ENCODE data around the gene AGPAT2.

AGPAT2 gene

DNA sequence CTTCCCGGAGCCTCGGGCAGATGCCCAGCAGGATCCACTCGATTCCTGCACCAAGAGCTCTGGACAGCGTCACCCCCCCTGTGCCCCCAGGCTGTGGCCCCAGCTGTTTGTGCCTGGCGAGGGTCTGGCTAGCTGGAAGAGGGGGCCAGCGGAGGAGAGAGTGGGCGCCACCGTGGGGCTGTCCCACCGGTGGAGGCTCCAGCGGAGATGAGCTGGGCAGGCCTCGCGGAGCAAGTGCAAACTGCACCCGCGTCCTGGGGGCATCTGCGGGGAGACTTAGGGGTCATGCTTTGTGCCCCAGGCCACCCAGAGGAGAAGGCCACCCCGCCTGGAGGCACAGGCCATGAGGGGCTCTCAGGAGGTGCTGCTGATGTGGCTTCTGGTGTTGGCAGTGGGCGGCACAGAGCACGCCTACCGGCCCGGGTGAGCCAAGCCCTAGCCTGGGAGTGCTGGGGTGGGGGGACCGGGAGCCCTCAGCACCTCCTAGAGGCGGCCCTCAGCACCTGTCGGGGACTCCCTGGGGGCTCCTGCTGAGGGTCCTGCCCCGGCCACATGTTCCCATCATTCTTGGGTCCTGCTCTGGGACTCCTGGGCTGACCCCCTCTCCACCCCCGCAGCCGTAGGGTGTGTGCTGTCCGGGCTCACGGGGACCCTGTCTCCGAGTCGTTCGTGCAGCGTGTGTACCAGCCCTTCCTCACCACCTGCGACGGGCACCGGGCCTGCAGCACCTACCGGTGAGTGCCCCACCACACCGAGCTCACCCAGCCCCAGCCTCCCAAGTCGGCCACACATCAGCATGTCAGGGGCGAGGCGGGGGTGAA, 19.1 kb downstream of the AGPAT2 start (continued):
- TF ChIP-seq ZNF560 (tag by site-specific recombination; IDR thresholded peaks at IDR 0.05; ENCODE audit: borderline replicate concordance) (no peak), ZNF600 (tag by site-specific recombination; IDR thresholded peaks at IDR 0.05) (peak; percentile 42), HOXA7 (CRISPR knock-in tag; IDR thresholded peaks at IDR 0.05; ENCODE audit: borderline replicate concordance) (no peak), FEZF1 (tag by site-specific recombination; IDR thresholded peaks at IDR 0.05) (no peak), ZNF311 (tag by site-specific recombination; IDR thresholded peaks at IDR 0.05; ENCODE audit: borderline replicate concordance) (no peak), ZNF544 (tag by site-specific recombination; IDR thresholded peaks at IDR 0.05) (no peak), ZNF654 (tag by site-specific recombination; IDR thresholded peaks at IDR 0.05; ENCODE audit: low read depth) (no peak), ZNF211 (tag by site-specific recombination; IDR thresholded peaks at IDR 0.05; ENCODE audit: low read depth) (no peak), GLIS1 (tag by site-specific recombination; IDR thresholded peaks at IDR 0.05) (no peak), ZNF138 (tag by site-specific recombination; IDR thresholded peaks at IDR 0.05; ENCODE audit: borderline replicate concordance) (no peak), ZNF670 (tag by site-specific recombination; IDR thresholded peaks at IDR 0.05; ENCODE audit: low read depth) (no peak), KLF16 (tag by site-specific recombination; IDR thresholded peaks at IDR 0.05) (no peak), ZSCAN23 (tag by site-specific recombination; IDR thresholded peaks at IDR 0.05) (no peak), SP2 (tag by site-specific recombination; IDR thresholded peaks at IDR 0.05) (0 out of 2 replicates have a peak, but pooled peaks have one; percentile 16), TCF7L2 (IDR thresholded peaks at IDR 0.05; ENCODE audit: borderline replicate concordance, low read depth, low read length) (no peak), ZNF473 (tag by site-specific recombination; IDR thresholded peaks at IDR 0.05) (no peak), ZNF658 (tag by site-specific recombination; IDR thresholded peaks at IDR 0.05) (no peak), ZNF24 (tag by site-specific recombination; IDR thresholded peaks at IDR 0.05) (no peak), GLI4 (tag by site-specific recombination; IDR thresholded peaks at IDR 0.05) (no peak), ZNF664 (tag by site-specific recombination; IDR thresholded peaks at IDR 0.05) (no peak), ZNF677 (tag by site-specific recombination; IDR thresholded peaks at IDR 0.05) (no peak), ZNF626 (tag by site-specific recombination; IDR thresholded peaks at IDR 0.05) (no peak), KLF8 (tag by site-specific recombination; IDR thresholded peaks at IDR 0.05) (peak; percentile 39; the same call in 1 of the 2 replicates), ZFHX2 (tag by site-specific recombination; conservative IDR thresholded peaks at IDR 0.05) (peak; percentile 70)
- TF ChIP-seq, protein P1, sequence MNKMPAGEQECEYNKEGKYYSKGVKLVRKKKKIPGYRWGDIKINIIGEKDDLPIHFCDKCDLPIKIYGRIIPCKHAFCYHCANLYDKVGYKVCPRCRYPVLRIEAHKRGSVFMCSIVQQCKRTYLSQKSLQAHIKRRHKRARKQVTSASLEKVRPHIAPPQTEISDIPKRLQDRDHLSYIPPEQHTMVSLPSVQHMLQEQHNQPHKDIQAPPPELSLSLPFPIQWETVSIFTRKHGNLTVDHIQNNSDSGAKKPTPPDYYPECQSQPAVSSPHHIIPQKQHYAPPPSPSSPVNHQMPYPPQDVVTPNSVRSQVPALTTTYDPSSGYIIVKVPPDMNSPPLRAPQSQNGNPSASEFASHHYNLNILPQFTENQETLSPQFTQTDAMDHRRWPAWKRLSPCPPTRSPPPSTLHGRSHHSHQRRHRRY (tag by site-specific recombination; IDR thresholded peaks at IDR 0.05), result no peak
- TF ChIP-seq, protein P2, sequence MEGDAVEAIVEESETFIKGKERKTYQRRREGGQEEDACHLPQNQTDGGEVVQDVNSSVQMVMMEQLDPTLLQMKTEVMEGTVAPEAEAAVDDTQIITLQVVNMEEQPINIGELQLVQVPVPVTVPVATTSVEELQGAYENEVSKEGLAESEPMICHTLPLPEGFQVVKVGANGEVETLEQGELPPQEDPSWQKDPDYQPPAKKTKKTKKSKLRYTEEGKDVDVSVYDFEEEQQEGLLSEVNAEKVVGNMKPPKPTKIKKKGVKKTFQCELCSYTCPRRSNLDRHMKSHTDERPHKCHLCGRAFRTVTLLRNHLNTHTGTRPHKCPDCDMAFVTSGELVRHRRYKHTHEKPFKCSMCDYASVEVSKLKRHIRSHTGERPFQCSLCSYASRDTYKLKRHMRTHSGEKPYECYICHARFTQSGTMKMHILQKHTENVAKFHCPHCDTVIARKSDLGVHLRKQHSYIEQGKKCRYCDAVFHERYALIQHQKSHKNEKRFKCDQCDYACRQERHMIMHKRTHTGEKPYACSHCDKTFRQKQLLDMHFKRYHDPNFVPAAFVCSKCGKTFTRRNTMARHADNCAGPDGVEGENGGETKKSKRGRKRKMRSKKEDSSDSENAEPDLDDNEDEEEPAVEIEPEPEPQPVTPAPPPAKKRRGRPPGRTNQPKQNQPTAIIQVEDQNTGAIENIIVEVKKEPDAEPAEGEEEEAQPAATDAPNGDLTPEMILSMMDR (tag by site-specific recombination; IDR thresholded peaks at IDR 0.05), result no peak
- TF ChIP-seq, protein P3, sequence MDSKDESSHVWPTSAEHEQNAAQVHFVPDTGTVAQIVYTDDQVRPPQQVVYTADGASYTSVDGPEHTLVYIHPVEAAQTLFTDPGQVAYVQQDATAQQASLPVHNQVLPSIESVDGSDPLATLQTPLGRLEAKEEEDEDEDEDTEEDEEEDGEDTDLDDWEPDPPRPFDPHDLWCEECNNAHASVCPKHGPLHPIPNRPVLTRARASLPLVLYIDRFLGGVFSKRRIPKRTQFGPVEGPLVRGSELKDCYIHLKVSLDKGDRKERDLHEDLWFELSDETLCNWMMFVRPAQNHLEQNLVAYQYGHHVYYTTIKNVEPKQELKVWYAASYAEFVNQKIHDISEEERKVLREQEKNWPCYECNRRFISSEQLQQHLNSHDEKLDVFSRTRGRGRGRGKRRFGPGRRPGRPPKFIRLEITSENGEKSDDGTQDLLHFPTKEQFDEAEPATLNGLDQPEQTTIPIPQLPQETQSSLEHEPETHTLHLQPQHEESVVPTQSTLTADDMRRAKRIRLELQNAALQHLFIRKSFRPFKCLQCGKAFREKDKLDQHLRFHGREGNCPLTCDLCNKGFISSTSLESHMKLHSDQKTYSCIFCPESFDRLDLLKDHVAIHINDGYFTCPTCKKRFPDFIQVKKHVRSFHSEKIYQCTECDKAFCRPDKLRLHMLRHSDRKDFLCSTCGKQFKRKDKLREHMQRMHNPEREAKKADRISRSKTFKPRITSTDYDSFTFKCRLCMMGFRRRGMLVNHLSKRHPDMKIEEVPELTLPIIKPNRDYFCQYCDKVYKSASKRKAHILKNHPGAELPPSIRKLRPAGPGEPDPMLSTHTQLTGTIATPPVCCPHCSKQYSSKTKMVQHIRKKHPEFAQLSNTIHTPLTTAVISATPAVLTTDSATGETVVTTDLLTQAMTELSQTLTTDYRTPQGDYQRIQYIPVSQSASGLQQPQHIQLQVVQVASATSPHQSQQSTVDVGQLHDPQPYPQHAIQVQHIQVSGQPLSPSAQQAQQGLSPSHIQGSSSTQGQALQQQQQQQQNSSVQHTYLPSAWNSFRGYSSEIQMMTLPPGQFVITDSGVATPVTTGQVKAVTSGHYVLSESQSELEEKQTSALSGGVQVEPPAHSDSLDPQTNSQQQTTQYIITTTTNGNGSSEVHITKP (tag by site-specific recombination; IDR thresholded peaks at IDR 0.05), result no peak
- TF ChIP-seq, protein P4, sequence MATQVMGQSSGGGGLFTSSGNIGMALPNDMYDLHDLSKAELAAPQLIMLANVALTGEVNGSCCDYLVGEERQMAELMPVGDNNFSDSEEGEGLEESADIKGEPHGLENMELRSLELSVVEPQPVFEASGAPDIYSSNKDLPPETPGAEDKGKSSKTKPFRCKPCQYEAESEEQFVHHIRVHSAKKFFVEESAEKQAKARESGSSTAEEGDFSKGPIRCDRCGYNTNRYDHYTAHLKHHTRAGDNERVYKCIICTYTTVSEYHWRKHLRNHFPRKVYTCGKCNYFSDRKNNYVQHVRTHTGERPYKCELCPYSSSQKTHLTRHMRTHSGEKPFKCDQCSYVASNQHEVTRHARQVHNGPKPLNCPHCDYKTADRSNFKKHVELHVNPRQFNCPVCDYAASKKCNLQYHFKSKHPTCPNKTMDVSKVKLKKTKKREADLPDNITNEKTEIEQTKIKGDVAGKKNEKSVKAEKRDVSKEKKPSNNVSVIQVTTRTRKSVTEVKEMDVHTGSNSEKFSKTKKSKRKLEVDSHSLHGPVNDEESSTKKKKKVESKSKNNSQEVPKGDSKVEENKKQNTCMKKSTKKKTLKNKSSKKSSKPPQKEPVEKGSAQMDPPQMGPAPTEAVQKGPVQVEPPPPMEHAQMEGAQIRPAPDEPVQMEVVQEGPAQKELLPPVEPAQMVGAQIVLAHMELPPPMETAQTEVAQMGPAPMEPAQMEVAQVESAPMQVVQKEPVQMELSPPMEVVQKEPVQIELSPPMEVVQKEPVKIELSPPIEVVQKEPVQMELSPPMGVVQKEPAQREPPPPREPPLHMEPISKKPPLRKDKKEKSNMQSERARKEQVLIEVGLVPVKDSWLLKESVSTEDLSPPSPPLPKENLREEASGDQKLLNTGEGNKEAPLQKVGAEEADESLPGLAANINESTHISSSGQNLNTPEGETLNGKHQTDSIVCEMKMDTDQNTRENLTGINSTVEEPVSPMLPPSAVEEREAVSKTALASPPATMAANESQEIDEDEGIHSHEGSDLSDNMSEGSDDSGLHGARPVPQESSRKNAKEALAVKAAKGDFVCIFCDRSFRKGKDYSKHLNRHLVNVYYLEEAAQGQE (tag by site-specific recombination; IDR thresholded peaks at IDR 0.05), result no peak
- TF ChIP-seq, protein P5, sequence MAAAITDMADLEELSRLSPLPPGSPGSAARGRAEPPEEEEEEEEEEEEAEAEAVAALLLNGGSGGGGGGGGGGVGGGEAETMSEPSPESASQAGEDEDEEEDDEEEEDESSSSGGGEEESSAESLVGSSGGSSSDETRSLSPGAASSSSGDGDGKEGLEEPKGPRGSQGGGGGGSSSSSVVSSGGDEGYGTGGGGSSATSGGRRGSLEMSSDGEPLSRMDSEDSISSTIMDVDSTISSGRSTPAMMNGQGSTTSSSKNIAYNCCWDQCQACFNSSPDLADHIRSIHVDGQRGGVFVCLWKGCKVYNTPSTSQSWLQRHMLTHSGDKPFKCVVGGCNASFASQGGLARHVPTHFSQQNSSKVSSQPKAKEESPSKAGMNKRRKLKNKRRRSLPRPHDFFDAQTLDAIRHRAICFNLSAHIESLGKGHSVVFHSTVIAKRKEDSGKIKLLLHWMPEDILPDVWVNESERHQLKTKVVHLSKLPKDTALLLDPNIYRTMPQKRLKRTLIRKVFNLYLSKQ (tag by site-specific recombination; IDR thresholded peaks at IDR 0.05; ENCODE audit: borderline replicate concordance), result no peak
